Heart right ventricle (tissue), 16 donors: ENCODE data around the gene CARF. TPM values are rescaled to one million over a fixed set of nuclear protein-coding genes. Genes with fewer than 3 reads are reported as not detected.
"Not testable (repeated sequence)": the region's sequence is repeated elsewhere in the genome, so short reads cannot be mapped to it uniquely, and the experiment has no call there.

Experiments used
- ATAC-seq, 8 donors: fragments of 200-7000 bp; cut with Tn5 transposase; one replicate each; pipeline ENCODE4 v1.9.1; 2020; ENCODE audit warnings: mild to moderate bottlenecking in 8 of 8, moderate library complexity in 8 of 8, moderate number of reproducible peaks in 1 of 8
- DNase-seq, 2 donors: peaks; one replicate each; pipeline ENCODE4 v3.0.0-alpha.2; 2020
- H3K27ac ChIP-seq, 10 donors: fragments of 200-600 bp; sonication (generic) in 2 of 10; one replicate each; pipeline versions ENCODE4 v1.5.0 to v1.8.0; 2020 to 2022; ENCODE audit warnings: mild to moderate bottlenecking in 3 of 10
- H3K27me3 ChIP-seq, 7 donors: fragments of 200-600 bp; one replicate each; pipeline ENCODE4 v1.8.0; 2021 to 2022; ENCODE audit warnings: mild to moderate bottlenecking in 2 of 7
- H3K36me3 ChIP-seq, 9 donors: fragments of 200-600 bp; sonication (generic) in 1 of 9; one replicate each; pipeline versions ENCODE4 v1.5.0 to v1.8.0; 2020 to 2022; ENCODE audit warnings: mild to moderate bottlenecking in 2 of 9
- H3K4me1 ChIP-seq, 9 donors: fragments of 200-600 bp; sonication (generic) in 1 of 9; one replicate each; pipeline versions ENCODE4 v1.5.0 to v1.8.0; 2020 to 2022; ENCODE audit warnings: mild to moderate bottlenecking in 4 of 9
- H3K4me3 ChIP-seq, 10 donors: fragments of 200-600 bp; sonication (generic) in 2 of 10; one replicate each; pipeline versions ENCODE4 v1.5.0 to v1.8.0; 2020 to 2022; ENCODE audit warnings: mild to moderate bottlenecking in 7 of 10, moderate library complexity in 2 of 10
- H3K9me3 ChIP-seq, 11 donors: fragments of 200-600 bp in 10 of 11; sonication (generic) in 2 of 11; one replicate each; pipeline versions ENCODE4 v1.5.0 to v1.8.0; 2013 to 2022; ENCODE audit warnings: mild to moderate bottlenecking in 2 of 11, control low read depth in 1 of 11, moderate library complexity in 1 of 11
- WGBS, 2 donors: extraction: QIAGEN DNeasy Blood & Tissue Kit; methylation state at CpG; one replicate each; pipeline ENCODE4 v1.1.7; 2013; ENCODE audit warnings: inconsistent platforms in 1 of 2; 5-methylcytosine and 5-hydroxymethylcytosine counted together
- intact Hi-C, 10 donors: fragments of 100-400 bp; cut with DNase I; formaldehyde crosslinking; loops; one replicate each; pipeline versions ENCODE4 v1.11.1 to v1.14.2; 2022
- polyA plus RNA-seq, 2 donors: library from polyadenylated mRNA; stranded (reverse); fragments of 200-250 nt; gene quantifications; one replicate each; pipeline ENCODE4 v1.2.3, GENCODE V29; 2013
- total RNA-seq, 10 donors: library from RNA; stranded (reverse); fragmentation: NEBNext Ultra II Directional in 3 of 10; extraction: Animal tissue kit (Norgen Biotek cat#: 25700) in 3 of 10; gene quantifications; one replicate each; pipeline versions ENCODE4 v1.2.1 to v1.2.4, GENCODE V29; 2021 to 2023
- TF ChIP-seq, protein P1 (sequence below), 9 donors: fragments of 200-600 bp; sonication (generic) in 2 of 9; IDR thresholded peaks; one replicate each; pipeline versions ENCODE4 v1.5.0 to v1.8.0; 2021 to 2022; ENCODE audit warnings: antibody characterized with exemption in 9 of 9, mild to moderate bottlenecking in 5 of 9, moderate library complexity in 1 of 9
- donor health status: Arrhythmogenic right ventricular cardiomyopathy.
- donor health status: ischemic (EF 13 %, LVEDD 7.1; RV severe dilation, severe dysfunction).
- donor health status: healthy with polysubstance abuse.
- donor health status: DM: no; HTN: yes; CAD: no.
- donor health status: DM: no; HTN: no; CAD: no.
- donor health status: ischemic (EF 25% LVEDD 6.9; RV normal size, moderate dysfunction).
- donor health status: ischemic (EF 25% LVEDD 5.7; RV mildly dilated, moderate dysfunction).
- donor health status: healthy.
- donor health status: DM: yes; HTN: yes; CAD: no.
- donor health status: Ischemic cardiomyopathy.
- donor health status: ischemic (EF 35%, LVEDD 5.7; RV mildly dilated, moderate dysfunction).
- donor health status: nonischemic (EF 11% LVEDD 7.7; RV severe dilation, severe dysfunction).
- donor health status: DM: yes; HTN: yes; CAD: no.
- donor health status: PGD.
- donor health status: ischemic (EF 29% LVEDD 5.4; RV normal size, mild dysfunction).
- donor health status: nonischemic (EF 23%, LVEDD 6.1; RV moderate dilation, normal function).

The CARF gene
- total and polyA plus RNA-seq, 12 donors: 0.75 to 10.2 (median 7.5) TPM

- Histone ChIP-seq H3K4me3 (no peak overlapping the region), H3K27me3 (no peaks in the 10 kb centered on the region), H3K36me3 (peaks cover 0 to 91% (median 14%) of the 10 kb centered on the region in 9 donors), H3K9me3 (no peaks in the 10 kb centered on the region), H3K27ac (no peak overlapping the region), H3K4me1 (no peaks in the 10 kb centered on the region)
- ATAC-seq (no peak), DNase-seq (no peak)
- intact Hi-C loops: no loop called here
- 97% methylated on average over 3 of the region's 3 CpGs for WGBS, 2 donors
- TF ChIP-seq, protein P1, sequence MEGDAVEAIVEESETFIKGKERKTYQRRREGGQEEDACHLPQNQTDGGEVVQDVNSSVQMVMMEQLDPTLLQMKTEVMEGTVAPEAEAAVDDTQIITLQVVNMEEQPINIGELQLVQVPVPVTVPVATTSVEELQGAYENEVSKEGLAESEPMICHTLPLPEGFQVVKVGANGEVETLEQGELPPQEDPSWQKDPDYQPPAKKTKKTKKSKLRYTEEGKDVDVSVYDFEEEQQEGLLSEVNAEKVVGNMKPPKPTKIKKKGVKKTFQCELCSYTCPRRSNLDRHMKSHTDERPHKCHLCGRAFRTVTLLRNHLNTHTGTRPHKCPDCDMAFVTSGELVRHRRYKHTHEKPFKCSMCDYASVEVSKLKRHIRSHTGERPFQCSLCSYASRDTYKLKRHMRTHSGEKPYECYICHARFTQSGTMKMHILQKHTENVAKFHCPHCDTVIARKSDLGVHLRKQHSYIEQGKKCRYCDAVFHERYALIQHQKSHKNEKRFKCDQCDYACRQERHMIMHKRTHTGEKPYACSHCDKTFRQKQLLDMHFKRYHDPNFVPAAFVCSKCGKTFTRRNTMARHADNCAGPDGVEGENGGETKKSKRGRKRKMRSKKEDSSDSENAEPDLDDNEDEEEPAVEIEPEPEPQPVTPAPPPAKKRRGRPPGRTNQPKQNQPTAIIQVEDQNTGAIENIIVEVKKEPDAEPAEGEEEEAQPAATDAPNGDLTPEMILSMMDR (IDR thresholded peaks at IDR 0.05): no peak
Measured at GRCh38 chr2:202976809-202977208, 64.7 kb downstream of the CARF start.

GRCh38 chr2:202982779-202983491 is 70.9 kb downstream of the CARF start:
- WGBS, 2 donors: 91% methylated on average over 3 of the region's 3 CpGs
- no peaks in the 10 kb centered on the region for H3K9me3 ChIP-seq
- no peak overlapping the region for H3K27ac ChIP-seq
- ATAC-seq (no peak), DNase-seq (no peak)
- TF ChIP-seq, protein P1 (IDR thresholded peaks at IDR 0.05): no peak
- intact Hi-C loops: loop anchor here in 1 of 10 donors (10.0 kb wide), 1 partner anchor 688 kb away; no protein-coding TSS in a partner anchor
- H3K4me1 ChIP-seq: no peaks in the 10 kb centered on the region
- no peak overlapping the region for H3K4me3 ChIP-seq
- no peaks in the 10 kb centered on the region for H3K27me3 ChIP-seq
- H3K36me3 ChIP-seq: peaks cover 0 to 70% (median 7%) of the 10 kb centered on the region in 9 donors

GRCh38 chr2:202989749-202990148 is 77.7 kb downstream of the CARF start:
- Histone ChIP-seq H3K4me1 (no peaks in the 10 kb centered on the region), H3K9me3 (no peaks in the 10 kb centered on the region), H3K36me3 (peaks cover 0 to 15% (median 0%) of the 10 kb centered on the region in 9 donors), H3K27me3 (no peaks in the 10 kb centered on the region), H3K4me3 (no peak overlapping the region), H3K27ac (no peak overlapping the region)
- intact Hi-C loops: loop anchor here in 1 of 10 donors (10.0 kb wide), 1 partner anchor 695 kb away; no protein-coding TSS in a partner anchor
- WGBS, 2 donors: 97 to 100% methylated on average over 1 of the region's 1 CpG
- ATAC-seq (no peak), DNase-seq (no peak)
- TF ChIP-seq, protein P1 (IDR thresholded peaks at IDR 0.05): no peak

DNA sequence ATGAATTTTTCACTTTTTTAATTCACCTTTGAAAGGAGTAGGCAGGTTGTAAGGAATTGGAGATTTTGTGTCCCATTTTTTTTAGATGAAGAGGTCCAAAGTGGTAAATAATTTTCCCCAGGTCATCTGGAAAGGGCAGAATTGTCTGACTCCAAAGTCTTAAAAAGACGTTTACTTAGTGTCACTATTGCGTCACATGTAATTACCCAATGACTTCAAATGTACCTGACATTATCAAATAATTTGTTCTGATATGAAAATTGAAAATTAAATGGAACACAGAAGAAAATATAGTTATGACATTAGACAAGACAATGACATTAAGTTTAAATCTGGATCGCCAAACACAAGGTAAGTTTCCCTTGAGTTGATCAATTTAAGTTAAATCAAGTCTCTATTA is 78.4 kb downstream of the CARF start:
- no peaks in the 10 kb centered on the region for H3K27me3 ChIP-seq
- TF ChIP-seq, protein P1 (IDR thresholded peaks at IDR 0.05): no peak
- no peak for ATAC-seq
- H3K4me1 ChIP-seq: no peaks in the 10 kb centered on the region
- H3K27ac ChIP-seq: no peak overlapping the region
- intact Hi-C loops: no loop called here
- WGBS, 2 donors: 90 to 95% methylated on average over 3 of the region's 3 CpGs
- DNase-seq: no peak
- H3K4me3 ChIP-seq: no peak overlapping the region
- H3K9me3 ChIP-seq: no peaks in the 10 kb centered on the region
- H3K36me3 ChIP-seq: peaks cover 0 to 14% (median 0%) of the 10 kb centered on the region in 9 donors

- H3K27ac ChIP-seq, H3K27me3 ChIP-seq, DNase-seq, intact Hi-C loops, H3K36me3 ChIP-seq, H3K4me1 ChIP-seq, H3K9me3 ChIP-seq, ATAC-seq, H3K4me3 ChIP-seq: not testable (repeated sequence)
- 75 to 76% methylated on average over 3 of the region's 3 CpGs for WGBS, 2 donors
Measured at GRCh38 chr2:202997113-202997512, 85.0 kb downstream of the CARF start.
